Measurements from ENCODE around the gene STXBP2. TPM values are rescaled to one million over a fixed set of nuclear protein-coding genes. Genes with fewer than 3 reads are reported as not detected.

The STXBP2 gene
- total RNA-seq, 3 donors from 2014 or later (not counting 1 experiment from before 2014, with no cell fraction given) = 366 to 409 (median 384) TPM

DNA sequence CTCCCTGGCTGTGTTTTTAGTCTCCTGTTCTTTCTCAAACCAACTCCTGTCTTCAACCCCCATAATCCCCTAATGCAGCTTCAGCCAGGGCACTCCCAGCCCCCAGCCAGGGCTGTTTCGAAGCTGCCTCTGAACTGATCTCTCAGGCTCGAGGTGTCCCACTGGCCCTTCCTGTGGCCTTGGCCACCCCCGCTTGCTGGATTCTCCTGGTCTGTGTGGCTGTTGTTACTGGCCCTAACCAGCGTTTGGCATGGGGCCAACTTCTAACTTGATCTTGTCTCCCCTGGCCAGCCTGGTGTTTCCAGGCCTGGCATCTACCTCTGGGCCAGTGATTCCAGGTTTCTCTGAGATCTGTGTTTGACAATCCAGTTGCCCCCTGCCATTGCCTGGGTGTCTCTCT is 18.6 kb upstream of the STXBP2 start:
- no peak overlapping the region for H3K4me3 ChIP-seq (ENCODE audit: low read length)
- H3K27me3 ChIP-seq (ENCODE audit: control insufficient read depth, insufficient read depth, low read length) = no peaks in the 10 kb centered on the region
- no peak overlapping the region for H3K4me3 Mint-ChIP-seq
- H3K4me1 ChIP-seq (ENCODE audit: control insufficient read depth, insufficient read depth, low read length) = no peaks in the 10 kb centered on the region
- peaks cover 0 to 12% of the 10 kb centered on the region in 2 donors for H3K4me1 Mint-ChIP-seq
- no peak overlapping the region for H3K27ac ChIP-seq (ENCODE audit: low read length)
- no peaks in the 10 kb centered on the region for H3K27me3 Mint-ChIP-seq (ENCODE audit: low read depth in 2 of 2)
- peaks cover 39% of the 10 kb centered on the region for H3K36me3 ChIP-seq (ENCODE audit: control insufficient read depth, insufficient read depth, low read length)
- ATAC-seq (no peak), DNase-seq (no peak)
- no peaks in the 10 kb centered on the region for H3K36me3 Mint-ChIP-seq
- intact Hi-C loops (cut with micrococcal nuclease) = no loop called here
- no peaks in the 10 kb centered on the region for H3K9me3 ChIP-seq (ENCODE audit: control insufficient read depth, insufficient read depth, low read length)
- WGBS (ENCODE audit: insufficient coverage) = 93% methylated on average over 4 of the region's 4 CpGs
- TF ChIP-seq, protein P1, sequence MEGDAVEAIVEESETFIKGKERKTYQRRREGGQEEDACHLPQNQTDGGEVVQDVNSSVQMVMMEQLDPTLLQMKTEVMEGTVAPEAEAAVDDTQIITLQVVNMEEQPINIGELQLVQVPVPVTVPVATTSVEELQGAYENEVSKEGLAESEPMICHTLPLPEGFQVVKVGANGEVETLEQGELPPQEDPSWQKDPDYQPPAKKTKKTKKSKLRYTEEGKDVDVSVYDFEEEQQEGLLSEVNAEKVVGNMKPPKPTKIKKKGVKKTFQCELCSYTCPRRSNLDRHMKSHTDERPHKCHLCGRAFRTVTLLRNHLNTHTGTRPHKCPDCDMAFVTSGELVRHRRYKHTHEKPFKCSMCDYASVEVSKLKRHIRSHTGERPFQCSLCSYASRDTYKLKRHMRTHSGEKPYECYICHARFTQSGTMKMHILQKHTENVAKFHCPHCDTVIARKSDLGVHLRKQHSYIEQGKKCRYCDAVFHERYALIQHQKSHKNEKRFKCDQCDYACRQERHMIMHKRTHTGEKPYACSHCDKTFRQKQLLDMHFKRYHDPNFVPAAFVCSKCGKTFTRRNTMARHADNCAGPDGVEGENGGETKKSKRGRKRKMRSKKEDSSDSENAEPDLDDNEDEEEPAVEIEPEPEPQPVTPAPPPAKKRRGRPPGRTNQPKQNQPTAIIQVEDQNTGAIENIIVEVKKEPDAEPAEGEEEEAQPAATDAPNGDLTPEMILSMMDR (IDR thresholded peaks at IDR 0.05) = no peak
- H3K27ac Mint-ChIP-seq = peak overlapping the region in 1 of 2 donors; percentile 38
- no peaks in the 10 kb centered on the region for H3K9me3 Mint-ChIP-seq

DNA sequence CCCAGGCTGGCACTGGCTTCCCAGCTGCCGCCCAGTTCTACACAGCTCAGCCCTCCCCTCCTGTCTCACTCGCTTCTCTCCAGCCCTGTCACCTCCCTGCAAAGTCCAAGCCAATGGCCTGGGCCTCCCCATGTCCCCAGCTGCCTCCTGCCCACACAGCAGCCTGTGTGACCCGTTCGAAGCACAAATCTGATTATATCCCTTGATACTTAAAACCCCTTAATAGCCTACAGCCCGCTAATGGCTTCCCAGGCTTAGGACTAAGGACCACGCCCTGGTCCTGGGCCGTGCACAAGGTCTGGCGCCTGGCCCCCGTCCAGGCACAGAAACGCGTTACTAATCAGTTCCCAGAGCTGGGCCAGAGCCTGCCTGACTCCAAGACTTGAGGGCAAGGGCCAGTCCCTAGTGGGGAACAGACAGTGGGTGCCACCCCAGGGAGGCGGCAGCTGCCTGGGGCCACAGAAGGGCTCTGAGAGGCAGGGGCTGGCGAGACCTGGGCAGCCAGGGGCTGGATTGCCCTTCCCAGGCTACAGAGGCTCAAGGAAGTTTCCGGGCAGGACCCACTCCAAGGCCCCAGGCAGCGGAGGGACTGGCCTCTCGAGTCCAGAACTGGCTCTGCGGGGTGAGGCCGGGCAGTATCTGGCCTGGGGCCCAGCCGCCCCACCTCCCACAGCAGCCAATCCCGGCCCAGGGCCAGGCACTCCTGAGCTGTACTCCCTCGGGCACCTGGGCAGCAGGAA is 18.0 kb upstream of the STXBP2 start:
- Mint-ChIP-seq H3K4me3 (no peak overlapping the region), H3K27ac (peak overlapping the region in 1 of 2 donors; percentile 38), H3K27me3 (ENCODE audit: low read depth in 2 of 2) (no peaks in the 10 kb centered on the region), H3K36me3 (no peaks in the 10 kb centered on the region), H3K4me1 (peaks cover 0 to 12% of the 10 kb centered on the region in 2 donors), H3K9me3 (no peaks in the 10 kb centered on the region)
- Histone ChIP-seq H3K27ac (ENCODE audit: low read length) (no peak overlapping the region), H3K27me3 (ENCODE audit: control insufficient read depth, insufficient read depth, low read length) (no peaks in the 10 kb centered on the region), H3K4me3 (ENCODE audit: low read length) (no peak overlapping the region), H3K4me1 (ENCODE audit: control insufficient read depth, insufficient read depth, low read length) (no peaks in the 10 kb centered on the region), H3K9me3 (ENCODE audit: control insufficient read depth, insufficient read depth, low read length) (no peaks in the 10 kb centered on the region), H3K36me3 (ENCODE audit: control insufficient read depth, insufficient read depth, low read length) (peaks cover 43% of the 10 kb centered on the region)
- TF ChIP-seq, protein P1 (IDR thresholded peaks at IDR 0.05) = no peak
- DNase-seq (no peak), ATAC-seq (no peak)
- intact Hi-C loops (cut with micrococcal nuclease) = no loop called here
- WGBS (ENCODE audit: insufficient coverage) = 96% methylated on average over 21 of the region's 21 CpGs

DNA sequence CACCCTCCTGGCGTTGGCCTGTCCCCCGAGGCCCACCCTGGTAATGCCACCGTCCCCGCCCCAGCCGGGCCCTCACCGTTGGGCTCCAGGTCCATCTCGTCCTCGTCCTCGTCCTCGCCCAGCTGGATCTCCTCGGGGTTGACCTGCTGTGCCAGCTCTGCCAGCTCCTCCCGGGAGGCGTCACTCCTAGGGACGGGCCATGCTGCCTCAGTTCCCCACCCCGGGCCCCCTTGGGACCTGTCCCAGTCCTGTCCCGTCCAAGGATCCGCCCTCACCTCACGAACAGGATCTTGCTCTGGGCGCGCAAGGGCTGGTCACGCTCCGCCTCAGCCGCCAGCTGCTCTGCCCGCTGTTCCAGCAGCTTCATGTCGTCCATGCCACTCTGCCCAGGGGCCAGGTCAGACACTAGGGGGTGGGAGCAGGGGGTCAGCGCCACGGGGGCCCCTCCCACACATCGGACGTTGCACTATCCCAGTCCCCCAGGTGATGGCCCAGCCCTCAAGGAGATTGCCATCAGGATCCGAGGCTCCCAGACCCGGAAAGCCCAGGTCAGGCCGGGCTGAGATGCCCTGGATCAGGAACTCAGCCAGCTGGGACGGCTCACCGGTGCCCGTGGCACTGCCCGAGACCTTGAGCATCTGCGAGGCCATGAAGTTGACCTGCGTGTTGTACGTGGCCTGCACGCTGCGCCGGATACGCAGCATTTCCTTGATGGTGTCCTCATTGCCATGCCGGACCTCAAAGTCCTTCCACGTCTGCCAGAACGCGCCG is 17.1 kb upstream of the STXBP2 start:
- peaks cover 49% of the 10 kb centered on the region for H3K36me3 ChIP-seq (ENCODE audit: control insufficient read depth, insufficient read depth, low read length)
- TF ChIP-seq, protein P1 (IDR thresholded peaks at IDR 0.05) = no peak
- H3K4me1 Mint-ChIP-seq = peaks cover 0 to 13% of the 10 kb centered on the region in 2 donors
- H3K4me3 ChIP-seq (ENCODE audit: low read length) = no peak overlapping the region
- no peaks in the 10 kb centered on the region for H3K4me1 ChIP-seq (ENCODE audit: control insufficient read depth, insufficient read depth, low read length)
- ATAC-seq (no peak), DNase-seq (no peak)
- 97% methylated on average over 48 of the region's 48 CpGs for WGBS (ENCODE audit: insufficient coverage)
- intact Hi-C loops (cut with micrococcal nuclease) = no loop called here
- no peaks in the 10 kb centered on the region for H3K27me3 Mint-ChIP-seq (ENCODE audit: low read depth in 2 of 2)
- H3K27ac Mint-ChIP-seq = no peak overlapping the region
- no peak overlapping the region for H3K4me3 Mint-ChIP-seq
- no peak overlapping the region for H3K27ac ChIP-seq (ENCODE audit: low read length)
- H3K36me3 Mint-ChIP-seq = no peaks in the 10 kb centered on the region
- H3K27me3 ChIP-seq (ENCODE audit: control insufficient read depth, insufficient read depth, low read length) = no peaks in the 10 kb centered on the region
- no peaks in the 10 kb centered on the region for H3K9me3 Mint-ChIP-seq
- no peaks in the 10 kb centered on the region for H3K9me3 ChIP-seq (ENCODE audit: control insufficient read depth, insufficient read depth, low read length)
